HepG2 (cell line): Measurements from ENCODE around the gene LAMP2. TPM values are rescaled to one million over a fixed set of nuclear protein-coding genes. Genes with fewer than 3 reads are reported as not detected.

Experiments
- ATAC-seq: fragments of 200-7000 bp; cut with Tn5 transposase; 3 replicates; pipeline ENCODE4 v1.9.1; 2020; ENCODE audit warnings: mild to moderate bottlenecking, moderate library complexity
- BruUV-seq: library from RNA; stranded (reverse); fragments of 400-500 nt; replicated peaks from 2 replicates; lab custom pipeline; 2021; lab: Mats Ljungman, UMichigan
- CTCF ChIA-PET: fragments of 300-600 bp; formaldehyde crosslinking; extraction: SDS; loops from one replicate; lab custom pipeline; 2021; ENCODE audit warnings: low total read pairs, inconsistent platforms, low intra/inter-chr PET ratio; lab: Yijun Ruan, JAX
- POLR2A ChIA-PET: fragments of 350-600 bp; sonication (Branson Sonifier 250); formaldehyde crosslinking; loops from one replicate; lab custom pipeline; 2020; ENCODE audit warnings: antibody characterized with exemption, inconsistent platforms; lab: Yijun Ruan, JAX
- DNase-seq: peaks from one replicate; pipeline ENCODE4 v3.0.0-alpha.2; 2015; ENCODE audit warnings: low spot score
- FAIRE-seq: peaks from 3 replicates; lab custom pipeline; 2011; peaks lifted over from hg19 to GRCh38; lab: Jason Lieb, UNC
- H2AFZ ChIP-seq: one replicate; pipeline ENCODE4 v1.6.1; 2011; ENCODE audit warnings: low read length, inconsistent platforms
- H3K27ac ChIP-seq: fragments of 300-600 bp; 3 replicates; pipeline ENCODE4 v1.8.0; 2011; ENCODE audit warnings: mixed run types, mild to moderate bottlenecking, mixed read lengths, low read length, inconsistent platforms; ENCODE audit not compliant: insufficient read depth; ENCODE audit errors: extremely low read length
- H3K27me3 ChIP-seq, 2 experiments: fragments of 200-600 bp in 1 of 2; 2 replicates in 1 of 2; 3 replicates in 1 of 2; pipeline versions ENCODE4 v1.6.0 to v1.8.0; 2011; ENCODE audit warnings: low read length in 2 of 2, mild to moderate bottlenecking in 2 of 2, moderate library complexity in 2 of 2, inconsistent platforms in 1 of 2; ENCODE audit not compliant: insufficient read depth in 2 of 2, control insufficient read depth in 1 of 2
- H3K36me3 ChIP-seq, 2 experiments: fragments of 200-600 bp in 1 of 2; replicated peaks in 1 of 2; 2 replicates in 1 of 2; 3 replicates in 1 of 2; pipeline versions ENCODE4 v1.5.1 to v1.8.0; 2011; ENCODE audit warnings: low read length in 2 of 2, inconsistent platforms in 1 of 2; ENCODE audit not compliant: insufficient read depth in 2 of 2, control insufficient read depth in 1 of 2
- H3K4me1 ChIP-seq: 2 replicates; pipeline ENCODE4 v1.5.1; 2012; ENCODE audit warnings: low read length, inconsistent platforms; ENCODE audit not compliant: insufficient read depth
- H3K4me2 ChIP-seq: 2 replicates; pipeline ENCODE4 v1.6.0; 2011; ENCODE audit warnings: low read depth, low read length, inconsistent platforms
- H3K4me3 ChIP-seq, 3 experiments: fragments of 200-600 bp in 1 of 3; sonication (generic), shearing (Covaris generic) in 1 of 3; replicated peaks in 1 of 3; 2 replicates each; pipeline ENCODE4 v1.5.1; 2011 to 2016; ENCODE audit warnings: low read length in 3 of 3, inconsistent platforms in 2 of 3, low read depth in 2 of 3, mild to moderate bottlenecking in 2 of 3, control low read depth in 1 of 3, mixed read lengths in 1 of 3; ENCODE audit not compliant: insufficient read depth in 1 of 3
- H3K79me2 ChIP-seq: one replicate; pipeline ENCODE4 v1.6.1; 2011; ENCODE audit warnings: low read length, inconsistent platforms; ENCODE audit not compliant: insufficient read depth
- H3K9ac ChIP-seq: 2 replicates; pipeline ENCODE4 v1.6.0; 2011; ENCODE audit warnings: mild to moderate bottlenecking, low read depth, low read length, inconsistent platforms; ENCODE audit not compliant: insufficient read depth
- H3K9me3 ChIP-seq: 2 replicates; pipeline ENCODE4 v1.5.1; 2012; ENCODE audit warnings: mild to moderate bottlenecking, low read length
- H4K20me1 ChIP-seq: 2 replicates; pipeline ENCODE4 v1.6.0; 2011; ENCODE audit warnings: inconsistent platforms, mild to moderate bottlenecking, low read length, moderate library complexity; ENCODE audit not compliant: insufficient read depth
- ELF3 ChIP-seq: IDR thresholded peaks from 2 replicates; pipeline ENCODE4 v1.6.1; 2016; ENCODE audit warnings: missing genetic modification reagents, missing compliant biosample characterization
- HNRNPLL ChIP-seq: fragments of 200-400 bp; formaldehyde crosslinking; IDR thresholded peaks from 2 replicates; pipeline ENCODE4 v1.6.1; 2017; ENCODE audit warnings: mild to moderate bottlenecking, low read depth, low read length; ENCODE audit not compliant: poor library complexity, severe bottlenecking
- IRF2 ChIP-seq: IDR thresholded peaks from 2 replicates; pipeline ENCODE4 v1.6.1; 2018; ENCODE audit warnings: missing genetic modification reagents, missing compliant biosample characterization
- KLF16 ChIP-seq, 2 experiments: sonication (generic) in 1 of 2; formaldehyde crosslinking in 1 of 2; IDR thresholded peaks; 2 replicates each; pipeline versions ENCODE4 v1.6.1 to v1.8.0; 2016 to 2023; ENCODE audit warnings: missing genetic modification reagents in 2 of 2, missing compliant biosample characterization in 1 of 2
- NBN ChIP-seq: fragments of 450-650 bp; conservative IDR thresholded peaks from 2 replicates; pipeline ENCODE4 v1.6.1; 2017
- NR2F6 ChIP-seq, 2 experiments: IDR thresholded peaks; 2 replicates each; pipeline ENCODE4 v1.6.1; 2016; ENCODE audit warnings: antibody characterized with exemption in 1 of 2, mild to moderate bottlenecking in 1 of 2
- PITX1 ChIP-seq: sonication (generic); formaldehyde crosslinking; IDR thresholded peaks from 2 replicates; pipeline ENCODE4 v1.5.1; 2020; ENCODE audit warnings: mild to moderate bottlenecking, missing genetic modification reagents
- POLR2A ChIP-seq, 2 experiments: IDR thresholded peaks; 2 replicates each; pipeline ENCODE4 v1.6.1; 2011; ENCODE audit warnings: low read depth in 2 of 2, low read length in 2 of 2, mild to moderate bottlenecking in 1 of 2, moderate library complexity in 1 of 2; ENCODE audit not compliant: insufficient read depth in 1 of 2
- POLR2AphosphoS5 ChIP-seq: IDR thresholded peaks from 2 replicates; pipeline ENCODE4 v1.6.1; 2012; ENCODE audit warnings: low read depth, low read length
- SOX13 ChIP-seq, 3 experiments: fragments of 450-650 bp in 1 of 3; sonication (generic) in 1 of 3; formaldehyde crosslinking in 1 of 3; IDR thresholded peaks in 2 of 3; conservative IDR thresholded peaks in 1 of 3; 2 replicates each; pipeline versions ENCODE4 v1.5.0 to v1.6.1; 2016 to 2020; ENCODE audit warnings: antibody characterized with exemption in 1 of 3, mild to moderate bottlenecking in 1 of 3, missing compliant biosample characterization in 1 of 3, missing genetic modification reagents in 1 of 3, moderate library complexity in 1 of 3
- SP5 ChIP-seq: IDR thresholded peaks from 2 replicates; pipeline ENCODE4 v1.6.1; 2016; ENCODE audit warnings: low read depth, borderline replicate concordance
- SRF ChIP-seq: IDR thresholded peaks from 2 replicates; pipeline ENCODE4 v1.6.1; 2011; ENCODE audit warnings: mild to moderate bottlenecking, low read depth, low read length, moderate library complexity
- SRSF4 ChIP-seq: fragments of 200-400 bp; formaldehyde crosslinking; IDR thresholded peaks from one replicate; pipeline ENCODE4 v1.6.1; 2018; ENCODE audit warnings: mild to moderate bottlenecking, low read depth, low read length, moderate library complexity; ENCODE audit not compliant: poor library complexity, severe bottlenecking
- ZFX ChIP-seq: sonication (generic); formaldehyde crosslinking; IDR thresholded peaks from 2 replicates; pipeline ENCODE4 v1.4.0; 2020; ENCODE audit warnings: mild to moderate bottlenecking, low read depth, missing genetic modification reagents, moderate library complexity
- ZNF274 ChIP-seq: sonication (generic); formaldehyde crosslinking; IDR thresholded peaks from 2 replicates; pipeline ENCODE4 v1.5.1; 2020; ENCODE audit warnings: mild to moderate bottlenecking, missing genetic modification reagents
- WGBS: methylation state at CpG from one replicate; pipeline ENCODE4 v1.1.6; 2017; ENCODE audit warnings: low lambda C conversion rate; 5-methylcytosine and 5-hydroxymethylcytosine counted together
- in situ Hi-C: cut with HindIII; loops from 2 replicates; pipeline ENCODE4 v1.10.0; 2017; ENCODE audit warnings: low pct_unique_long_range_greater_than_20kb; ENCODE audit not compliant: extremely low pct_ligation_motif_present
- intact Hi-C: fragments of 100-400 bp; cut with micrococcal nuclease; formaldehyde crosslinking; loops from one replicate; pipeline ENCODE4 v1.10.0; 2022; ENCODE audit not compliant: unreplicated experiment
- polyA plus RNA-seq, 8 experiments: library from polyadenylated mRNA; depleted of rRNA in 3 of 8; stranded (reverse) in 7 of 8; unstranded in 1 of 8; fragments of >200 nt; fragmentation: Illumina TruSeq in 4 of 8; extraction: Trizol in 4 of 8; gene quantifications; 2 replicates each; pipeline versions ENCODE4 v1.2.1 to v1.2.3, GENCODE V29; 2011 to 2016; ENCODE audit warnings: low read depth in 4 of 8, missing spikeins in 1 of 8, mixed read lengths in 1 of 8; ENCODE audit not compliant: insufficient read depth in 1 of 8
- total RNA-seq, 5 experiments: library from RNA; depleted of rRNA; stranded (reverse); fragments of >200 nt; fragmentation: Illumina TruSeq; extraction: Trizol; gene quantifications; 2 replicates each; pipeline ENCODE4 v1.2.3, GENCODE V29; 2016; ENCODE audit warnings: low read depth in 1 of 5
- TF ChIP-seq, protein P1 (sequence below): sonication (generic); formaldehyde crosslinking; IDR thresholded peaks from 2 replicates; pipeline ENCODE4 v1.5.0; 2020; ENCODE audit warnings: missing genetic modification reagents

LAMP2 gene
- total and polyA plus RNA-seq, 2 of the 13 experiments (the other 11 are each of a cell fraction or from before 2014, with no cell fraction given): 127 to 170 TPM

DNA sequence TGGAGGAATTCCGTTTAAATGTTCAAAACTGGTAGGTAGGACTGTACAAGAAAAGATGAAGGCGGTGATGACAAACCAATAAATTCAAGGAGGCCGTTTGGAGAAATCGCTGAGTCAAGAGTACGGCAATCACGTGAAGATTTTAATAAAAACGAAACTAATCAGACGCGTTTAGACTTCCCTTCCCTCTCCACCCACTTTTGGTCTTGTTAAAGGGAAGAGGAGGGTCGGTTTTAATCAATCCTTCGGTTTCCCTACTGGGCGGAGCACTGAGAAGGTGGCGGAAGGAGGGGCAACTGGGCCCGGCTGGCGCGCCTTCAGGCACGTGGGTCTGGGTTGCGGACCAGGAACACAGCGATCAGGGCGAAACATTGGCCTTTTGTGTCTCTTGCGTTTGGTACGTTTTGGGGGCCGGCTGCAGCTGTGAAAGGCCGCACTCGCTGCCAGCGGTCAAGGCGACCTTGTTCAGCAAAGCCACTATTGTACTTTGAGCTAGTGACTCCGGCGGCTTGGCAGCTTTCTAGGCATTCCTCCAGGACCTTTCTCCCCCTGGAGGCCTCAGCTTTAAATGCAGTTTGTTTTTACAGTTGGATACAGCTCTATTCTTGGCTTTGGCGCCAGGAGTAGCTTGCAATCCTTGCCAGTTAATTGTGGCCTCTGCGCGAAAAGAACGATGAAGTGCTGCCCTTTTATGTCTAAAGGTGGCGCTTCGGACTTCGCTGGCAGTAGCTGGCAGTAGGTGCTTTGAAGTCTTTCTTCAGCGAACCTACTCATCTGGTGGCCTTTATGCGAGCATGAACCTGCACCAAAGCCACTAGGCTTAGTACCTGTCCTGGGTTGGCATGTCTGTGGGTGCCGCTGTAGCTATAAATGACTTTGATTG lies 16.8 kb upstream of the LAMP2 start:
- Histone ChIP-seq H2AFZ (no peak overlapping the region), H3K4me1 (peaks cover 29% of the 10 kb centered on the region), H3K4me3 (peak overlapping the region in 2 of 3 experiments; percentile 38 to 55; a peak in 5 of 6 replicates), H3K4me2 (peak overlapping the region; percentile 80), H3K27me3 (no peaks in the 10 kb centered on the region), H3K27ac (peak overlapping the region; percentile 91), H3K9me3 (no peaks in the 10 kb centered on the region), H3K36me3 (no peaks in the 10 kb centered on the region), H3K79me2 (no peaks in the 10 kb centered on the region), H3K9ac (peak overlapping the region; percentile 54), H4K20me1 (no peaks in the 10 kb centered on the region)
- peak; percentile 89 for ATAC-seq
- in situ Hi-C loops: no loop called here
- intact Hi-C loops: loop anchor here (2.0 kb wide), 1 partner anchor 19 kb away; no protein-coding TSS in a partner anchor
- CTCF ChIA-PET: no interaction called here
- peak; percentile 77 for FAIRE-seq
- POLR2A ChIA-PET: interaction anchor here (0.8 to 2.1 kb wide), 9 partner anchors 17 to 267 kb away, joined by 3 to 26 read pairs (median 4); partner anchors contain the start of genes C1GALT1C1, CUL4B, LAMP2 and ZBTB33
- DNase-seq: peak; percentile 94
- 13% methylated on average over 11 of the region's 39 CpGs for WGBS
- BruUV-seq: TSS peak; percentile 86
- TF ChIP-seq ELF3 (CRISPR knock-in tag) (peak; percentile 70), NBN (no peak), NR2F6 (IDR thresholded peaks at IDR 0.05) (peak; percentile 63), NR2F6 (CRISPR knock-in tag; IDR thresholded peaks at IDR 0.05) (peak; percentile 59), POLR2AphosphoS5 (peak; percentile 30; the same call in 1 of the 2 replicates), KLF16 (CRISPR knock-in tag; IDR thresholded peaks at IDR 0.05) (0 out of 4 replicates have a peak, but pooled peaks of 1 of the 2 experiments have one; percentile 17), PITX1 (CRISPR knock-in tag) (peak; percentile 70; the same call in 1 of the 2 replicates), SP5 (CRISPR knock-in tag) (peak; percentile 82), SRSF4 (no peak), SOX13 (IDR thresholded peaks at IDR 0.05) (peak; percentile 75; the same call in 1 of the 2 replicates), SOX13 (CRISPR knock-in tag; conservative IDR thresholded peaks at IDR 0.05 in 1 of 2, IDR thresholded peaks at IDR 0.05 in 1 of 2) (peak in 1 of 2 experiments; percentile 79; a peak in 2 of 4 replicates), ZNF274 (CRISPR knock-in tag) (no peak), HNRNPLL (peak; percentile 76), SRF (peak; percentile 69; the same call in 1 of the 2 replicates), ZFX (CRISPR knock-in tag) (peak; percentile 79), POLR2A (IDR thresholded peaks at IDR 0.05; ENCODE audit: insufficient read depth in 1 of 2, low read depth in 2 of 2, low read length in 2 of 2) (peak; percentile 35 to 43; a peak in 2 of 4 replicates), IRF2 (CRISPR knock-in tag) (0 out of 2 replicates have a peak, but pooled peaks have one; percentile 39)
- TF ChIP-seq, protein P1, sequence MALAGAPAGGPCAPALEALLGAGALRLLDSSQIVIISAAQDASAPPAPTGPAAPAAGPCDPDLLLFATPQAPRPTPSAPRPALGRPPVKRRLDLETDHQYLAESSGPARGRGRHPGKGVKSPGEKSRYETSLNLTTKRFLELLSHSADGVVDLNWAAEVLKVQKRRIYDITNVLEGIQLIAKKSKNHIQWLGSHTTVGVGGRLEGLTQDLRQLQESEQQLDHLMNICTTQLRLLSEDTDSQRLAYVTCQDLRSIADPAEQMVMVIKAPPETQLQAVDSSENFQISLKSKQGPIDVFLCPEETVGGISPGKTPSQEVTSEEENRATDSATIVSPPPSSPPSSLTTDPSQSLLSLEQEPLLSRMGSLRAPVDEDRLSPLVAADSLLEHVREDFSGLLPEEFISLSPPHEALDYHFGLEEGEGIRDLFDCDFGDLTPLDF (CRISPR knock-in tag): 0 out of 2 replicates have a peak, but pooled peaks have one; percentile 16
